AG10803 (cell line): Measurements from ENCODE around the gene MTERF1.

Experiments
- DNase-seq: peaks from one replicate; pipeline ENCODE4 v3.0.0; 2010; ENCODE audit warnings: low read depth
- H3K4me3 ChIP-seq: 2 replicates; pipeline ENCODE4 v1.5.1; 2011; ENCODE audit warnings: mild to moderate bottlenecking, low read length, control low read depth
- CTCF ChIP-seq: conservative IDR thresholded peaks from 2 replicates; pipeline ENCODE4 v1.5.1; 2011; ENCODE audit warnings: mild to moderate bottlenecking, low read length, control low read depth, inconsistent platforms

Gene MTERF1

DNA sequence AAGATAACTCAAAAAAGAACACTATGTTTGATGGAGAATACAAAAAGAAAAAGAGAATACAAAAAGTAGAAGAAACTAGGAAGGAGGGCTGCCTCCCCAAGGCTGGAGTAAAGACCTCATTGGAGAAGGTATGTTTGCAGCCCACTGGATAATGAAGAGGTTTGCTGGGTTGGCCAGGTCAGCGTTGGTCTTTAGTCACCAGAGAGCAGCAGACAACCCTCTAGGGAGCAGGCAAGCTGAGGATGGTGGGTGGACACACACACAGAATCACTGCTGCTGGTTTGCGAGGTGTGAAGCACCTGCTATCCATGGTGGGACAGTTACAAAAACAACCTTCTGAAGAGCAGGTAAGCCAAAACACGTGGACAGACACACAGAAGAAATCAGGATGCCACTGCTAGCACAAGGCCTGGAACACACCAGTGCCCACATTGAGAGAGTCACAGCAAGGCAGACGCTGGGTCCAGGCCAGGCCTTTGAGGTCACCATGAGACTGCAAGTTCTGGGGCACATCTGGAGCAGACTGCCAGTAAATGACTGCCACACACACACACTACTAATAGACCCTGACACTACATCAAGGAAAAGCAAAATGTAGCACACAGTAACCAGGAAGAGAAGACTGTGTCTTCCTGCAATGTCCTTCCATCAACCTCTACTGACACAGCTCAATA, 43.0 kb downstream of the MTERF1 start:
- DNase-seq = peak; percentile 17
- no peak overlapping the region for H3K4me3 ChIP-seq
- no peak for TF ChIP-seq CTCF

GRCh38 chr7:91835826-91836368, 44.6 kb downstream of the MTERF1 start:
- no peak overlapping the region for H3K4me3 ChIP-seq
- peak; percentile 9 for DNase-seq
- no peak for TF ChIP-seq CTCF

- no peak for DNase-seq
- H3K4me3 ChIP-seq = no peak overlapping the region
- no peak for TF ChIP-seq CTCF
Observed at GRCh38 chr7:91835091-91835825, 45.2 kb downstream of the MTERF1 start.

DNA sequence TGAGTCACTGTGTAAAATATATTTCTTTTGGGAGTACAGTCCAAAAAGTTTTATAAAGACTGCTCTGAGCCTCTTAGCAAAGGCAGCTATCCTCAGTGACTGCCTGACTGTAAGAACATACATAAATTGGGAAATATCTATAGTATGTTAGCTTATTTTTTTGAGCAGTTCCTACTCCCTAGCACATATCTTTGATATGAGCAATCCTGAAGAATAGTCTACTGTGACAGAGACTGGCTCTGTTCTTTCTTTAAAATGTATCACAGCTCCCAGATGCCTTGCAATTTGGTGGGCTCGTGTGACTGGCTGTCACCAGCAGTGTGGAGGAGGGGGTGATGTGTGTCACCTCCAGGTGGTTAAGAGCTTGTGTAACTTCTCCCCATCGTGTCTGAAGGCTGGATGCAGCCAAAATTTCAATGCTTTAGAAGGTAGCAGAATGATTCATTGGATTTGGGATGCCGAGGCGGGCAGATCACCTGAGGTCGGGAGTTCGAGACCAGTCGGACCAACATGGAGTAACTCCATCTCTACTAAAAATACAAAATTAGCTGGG, 47.9 kb downstream of the MTERF1 start:
- TF ChIP-seq CTCF = no peak
- H3K4me3 ChIP-seq = no peak overlapping the region
- no peak for DNase-seq

- no peak overlapping the region for H3K4me3 ChIP-seq
- TF ChIP-seq CTCF = no peak
- DNase-seq = no peak
Observed at GRCh38 chr7:91827169-91827568, 53.3 kb downstream of the MTERF1 start.

DNA sequence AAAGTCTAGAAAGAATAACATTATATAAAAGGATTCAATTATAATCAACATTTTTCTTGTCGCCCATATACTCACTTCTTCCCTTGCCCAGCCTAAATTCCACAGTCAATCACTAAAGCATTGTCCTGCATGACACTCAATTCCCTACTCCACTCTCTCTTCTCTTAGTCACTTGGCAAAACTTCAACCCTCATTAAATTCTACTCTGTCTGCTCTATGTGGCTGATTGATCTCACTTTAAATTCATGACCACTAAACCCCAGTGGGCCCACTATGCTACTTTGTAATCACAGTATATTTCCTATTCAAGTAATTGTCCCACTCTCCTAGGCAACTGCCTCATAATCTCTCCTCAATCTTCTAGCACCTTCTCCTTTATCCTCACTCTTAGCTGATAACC, 54.1 kb downstream of the MTERF1 start:
- H3K4me3 ChIP-seq = no peak overlapping the region
- TF ChIP-seq CTCF = no peak
- DNase-seq = peak; percentile 31

GRCh38 chr7:91824201-91824600, 56.3 kb downstream of the MTERF1 start:
- TF ChIP-seq CTCF = no peak
- DNase-seq = no peak
- no peak overlapping the region for H3K4me3 ChIP-seq
